ENCODE measurements around the gene HPCAL1.

HPCAL1 gene

DNA sequence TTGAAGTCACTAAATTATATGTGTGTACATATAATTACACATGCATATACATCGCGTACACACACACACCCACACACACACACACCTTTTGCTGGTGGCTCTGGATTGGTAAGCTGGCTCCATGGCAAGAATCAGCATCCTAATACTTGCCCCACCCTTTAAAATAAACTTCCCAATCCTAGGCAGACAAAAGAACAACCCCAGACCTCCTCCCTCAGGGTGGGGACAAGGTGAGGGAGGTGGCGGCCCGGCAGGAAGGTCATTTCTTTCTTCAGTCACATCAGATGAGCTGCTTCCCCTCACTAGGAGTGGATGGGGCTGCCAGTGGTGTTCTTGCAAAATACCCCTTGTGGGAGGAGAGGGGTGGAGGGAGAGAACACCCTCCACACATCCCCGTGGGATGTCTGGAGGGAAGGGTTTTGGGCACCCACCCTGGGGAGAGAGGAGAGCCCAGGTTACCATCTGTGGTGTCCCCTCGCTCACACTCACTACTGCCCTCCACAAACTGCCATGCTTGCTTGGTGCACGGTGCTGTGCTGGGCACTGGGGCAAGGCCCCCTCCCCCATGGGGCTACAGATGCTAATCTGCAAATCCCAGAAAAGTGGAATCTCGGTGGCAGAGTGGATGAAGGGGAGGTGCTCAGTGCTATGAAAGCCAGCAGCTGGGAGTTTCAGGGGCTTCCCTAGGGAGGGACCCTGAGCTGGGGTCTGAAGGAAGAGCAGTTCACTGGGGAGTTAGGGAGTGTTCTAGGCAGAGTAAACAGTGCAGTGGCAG is 81.4 kb downstream of the HPCAL1 start:
- H3K4me3 ChIP-seq (ENCODE audit: low read depth, low read length) = no peak overlapping the region
- in situ Hi-C loops (cut with HindIII; ENCODE audit: low sequenced_read_pairs) = no loop called here
- DNase-seq (ENCODE audit: low read depth) = no peak
- TF ChIP-seq, protein P1, sequence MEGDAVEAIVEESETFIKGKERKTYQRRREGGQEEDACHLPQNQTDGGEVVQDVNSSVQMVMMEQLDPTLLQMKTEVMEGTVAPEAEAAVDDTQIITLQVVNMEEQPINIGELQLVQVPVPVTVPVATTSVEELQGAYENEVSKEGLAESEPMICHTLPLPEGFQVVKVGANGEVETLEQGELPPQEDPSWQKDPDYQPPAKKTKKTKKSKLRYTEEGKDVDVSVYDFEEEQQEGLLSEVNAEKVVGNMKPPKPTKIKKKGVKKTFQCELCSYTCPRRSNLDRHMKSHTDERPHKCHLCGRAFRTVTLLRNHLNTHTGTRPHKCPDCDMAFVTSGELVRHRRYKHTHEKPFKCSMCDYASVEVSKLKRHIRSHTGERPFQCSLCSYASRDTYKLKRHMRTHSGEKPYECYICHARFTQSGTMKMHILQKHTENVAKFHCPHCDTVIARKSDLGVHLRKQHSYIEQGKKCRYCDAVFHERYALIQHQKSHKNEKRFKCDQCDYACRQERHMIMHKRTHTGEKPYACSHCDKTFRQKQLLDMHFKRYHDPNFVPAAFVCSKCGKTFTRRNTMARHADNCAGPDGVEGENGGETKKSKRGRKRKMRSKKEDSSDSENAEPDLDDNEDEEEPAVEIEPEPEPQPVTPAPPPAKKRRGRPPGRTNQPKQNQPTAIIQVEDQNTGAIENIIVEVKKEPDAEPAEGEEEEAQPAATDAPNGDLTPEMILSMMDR (IDR thresholded peaks at IDR 0.05; ENCODE audit: low read depth, low read length, missing control alignments) = no peak

DNA sequence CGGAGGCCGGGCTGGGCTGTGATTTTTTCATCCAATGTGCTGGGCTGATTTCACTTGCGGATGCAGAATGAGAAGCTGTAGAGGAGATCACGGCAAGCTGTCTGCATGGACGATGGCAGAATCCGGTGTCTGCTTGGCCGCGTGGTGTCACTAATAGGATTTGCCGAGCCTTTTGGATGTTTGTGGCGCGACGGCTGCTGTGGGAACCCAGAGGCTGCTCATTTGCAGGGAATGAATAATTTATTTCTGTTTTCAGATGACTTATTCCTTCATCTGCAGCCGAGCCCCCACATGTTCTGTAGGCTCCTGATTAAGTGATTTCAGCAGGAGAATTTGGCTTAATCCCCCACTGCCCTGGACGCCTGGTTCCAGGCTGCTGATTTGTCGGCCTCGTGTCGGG is 82.8 kb downstream of the HPCAL1 start:
- no peak overlapping the region for H3K4me3 ChIP-seq (ENCODE audit: low read depth, low read length)
- no peak for DNase-seq (ENCODE audit: low read depth)
- in situ Hi-C loops (cut with HindIII; ENCODE audit: low sequenced_read_pairs) = no loop called here
- TF ChIP-seq, protein P1 (IDR thresholded peaks at IDR 0.05; ENCODE audit: low read depth, low read length, missing control alignments) = no peak

DNA sequence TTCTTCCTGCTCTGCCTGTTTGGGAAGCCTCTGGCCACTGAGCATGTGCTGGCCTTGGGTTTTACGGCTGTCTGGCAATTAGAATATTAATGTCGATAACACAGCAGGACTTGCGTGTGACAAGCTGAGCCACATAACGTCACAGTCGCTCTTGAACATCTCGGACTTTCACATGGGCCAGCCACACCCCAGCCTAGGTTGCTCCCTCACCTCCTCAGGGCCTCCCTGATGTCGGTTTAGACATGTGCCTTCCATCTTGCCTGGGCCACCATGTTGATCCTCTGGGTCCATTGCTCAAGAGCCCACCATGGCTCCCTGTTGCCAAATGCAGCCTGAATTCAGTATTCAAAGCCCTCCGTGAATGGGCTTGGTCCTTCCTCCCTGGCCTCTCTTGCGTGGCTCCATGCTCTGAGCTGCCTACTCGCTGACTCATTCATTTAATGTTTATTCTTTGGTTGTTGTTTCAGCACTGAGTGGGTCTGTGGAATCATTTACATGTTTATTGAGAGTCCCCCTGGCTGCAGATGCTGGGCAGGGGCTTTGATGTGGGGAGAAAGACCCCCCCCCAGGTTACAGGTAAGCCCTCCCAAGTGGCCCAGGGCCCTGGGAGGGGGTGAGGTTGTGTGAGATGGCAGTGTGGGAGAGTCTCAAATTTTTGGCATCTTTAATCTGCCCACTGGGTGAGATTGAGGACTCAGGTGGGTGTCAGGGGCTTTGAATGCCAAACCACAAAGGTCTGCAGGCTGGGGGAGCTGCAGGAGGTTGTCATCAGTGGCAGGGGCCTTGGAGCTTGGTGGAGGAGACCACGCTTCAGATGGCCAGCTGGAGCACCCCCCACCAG is 83.4 kb downstream of the HPCAL1 start:
- TF ChIP-seq, protein P1 (IDR thresholded peaks at IDR 0.05; ENCODE audit: low read depth, low read length, missing control alignments) = no peak
- no peak for DNase-seq (ENCODE audit: low read depth)
- in situ Hi-C loops (cut with HindIII; ENCODE audit: low sequenced_read_pairs) = no loop called here
- no peak overlapping the region for H3K4me3 ChIP-seq (ENCODE audit: low read depth, low read length)

DNA sequence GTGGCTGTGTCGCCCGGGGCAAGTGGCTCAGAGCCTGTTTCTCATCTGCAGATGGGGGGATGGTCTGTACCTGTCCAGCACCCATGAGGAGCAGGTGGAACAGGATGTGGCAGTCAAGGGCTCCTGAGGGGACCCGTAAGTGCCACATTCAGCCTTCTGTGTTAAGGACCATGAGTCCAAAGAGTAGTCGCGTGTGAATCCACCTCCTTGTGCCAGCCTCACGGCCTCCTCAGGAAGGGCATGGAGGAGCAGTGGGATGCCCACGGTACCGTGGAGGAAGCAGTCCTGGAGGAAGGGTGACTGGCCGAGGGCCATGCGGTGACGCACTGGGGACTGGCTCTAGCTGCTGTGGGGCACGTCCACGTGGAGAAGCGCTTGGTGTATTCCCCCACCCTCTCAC is 84.3 kb downstream of the HPCAL1 start:
- in situ Hi-C loops (cut with HindIII; ENCODE audit: low sequenced_read_pairs) = no loop called here
- H3K4me3 ChIP-seq (ENCODE audit: low read depth, low read length) = no peak overlapping the region

DNA sequence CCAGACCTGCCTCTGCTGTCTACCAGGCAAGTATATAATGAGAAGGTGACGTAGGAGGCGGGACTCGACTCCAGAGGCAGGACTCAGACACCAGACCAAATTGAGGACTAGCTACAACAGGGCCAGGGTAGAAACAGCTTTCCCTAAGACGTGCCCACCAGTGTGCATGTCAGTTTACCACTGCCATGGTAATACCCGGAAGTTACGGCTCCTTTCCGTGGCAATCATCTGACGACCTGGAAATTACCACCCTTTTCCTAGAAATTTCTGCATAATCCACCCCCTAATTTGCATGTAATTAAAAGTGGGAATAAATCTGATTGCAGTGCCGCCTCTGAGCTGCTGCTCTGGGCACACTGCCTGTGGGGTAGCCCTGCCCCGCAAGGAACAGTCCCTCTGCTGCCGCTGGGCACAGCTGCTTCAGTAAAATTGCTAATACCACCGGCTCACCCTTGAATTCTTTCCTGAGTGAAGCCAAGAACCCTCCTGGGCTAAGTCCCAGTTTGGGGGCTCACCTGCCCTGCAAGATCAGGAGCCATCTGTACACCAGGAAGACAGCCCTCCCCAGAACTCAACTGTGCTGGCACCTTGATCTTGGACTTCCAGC is 86.4 kb downstream of the HPCAL1 start:
- in situ Hi-C loops (cut with HindIII; ENCODE audit: low sequenced_read_pairs) = no loop called here
- TF ChIP-seq, protein P1 (IDR thresholded peaks at IDR 0.05; ENCODE audit: low read depth, low read length, missing control alignments) = no peak
- H3K4me3 ChIP-seq (ENCODE audit: low read depth, low read length) = no peak overlapping the region
- DNase-seq (ENCODE audit: low read depth) = no peak

More for the DNA sequence above, 84.3 kb downstream of the HPCAL1 start:
- TF ChIP-seq, protein P1 (IDR thresholded peaks at IDR 0.05; ENCODE audit: low read depth, low read length, missing control alignments) = no peak
- DNase-seq (ENCODE audit: low read depth) = no peak

DNA sequence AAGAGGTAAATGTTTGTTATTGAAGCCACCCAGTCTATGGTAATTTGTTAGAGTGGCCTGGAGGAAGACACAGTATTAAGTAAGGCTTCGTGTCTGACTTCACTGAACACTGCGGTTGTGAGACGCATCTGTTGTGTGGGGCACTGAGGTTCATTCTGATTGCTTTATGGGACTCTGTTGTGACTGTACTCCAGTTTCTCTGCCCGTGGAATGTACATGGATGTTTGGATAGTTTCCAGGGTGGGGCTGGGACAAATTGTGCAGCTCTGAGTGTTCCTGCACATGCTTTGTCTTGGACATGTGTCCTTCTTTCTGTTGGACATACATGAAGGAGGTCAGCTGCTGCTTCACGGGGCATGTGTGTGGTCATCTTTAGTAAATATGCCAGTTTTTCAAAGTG is 86.9 kb downstream of the HPCAL1 start:
- TF ChIP-seq, protein P1 (IDR thresholded peaks at IDR 0.05; ENCODE audit: low read depth, low read length, missing control alignments) = no peak
- no peak for DNase-seq (ENCODE audit: low read depth)

More for the DNA sequence above, 86.9 kb downstream of the HPCAL1 start:
- in situ Hi-C loops (cut with HindIII; ENCODE audit: low sequenced_read_pairs) = no loop called here
- H3K4me3 ChIP-seq (ENCODE audit: low read depth, low read length) = no peak overlapping the region

Measured in astrocyte of the cerebellum (primary cell).